NCI-H128 (cell line): ENCODE data around the gene ESYT2.
"Not testable (repeated sequence)": the region's sequence is repeated elsewhere in the genome, so short reads cannot be mapped to it uniquely, and the experiment has no call there.

Source experiments
- DNase-seq: peaks from one replicate; lab custom pipeline; 2025; ENCODE audit not compliant: unreplicated experiment; lab: John Stamatoyannopoulos, UW

The ESYT2 gene

DNA sequence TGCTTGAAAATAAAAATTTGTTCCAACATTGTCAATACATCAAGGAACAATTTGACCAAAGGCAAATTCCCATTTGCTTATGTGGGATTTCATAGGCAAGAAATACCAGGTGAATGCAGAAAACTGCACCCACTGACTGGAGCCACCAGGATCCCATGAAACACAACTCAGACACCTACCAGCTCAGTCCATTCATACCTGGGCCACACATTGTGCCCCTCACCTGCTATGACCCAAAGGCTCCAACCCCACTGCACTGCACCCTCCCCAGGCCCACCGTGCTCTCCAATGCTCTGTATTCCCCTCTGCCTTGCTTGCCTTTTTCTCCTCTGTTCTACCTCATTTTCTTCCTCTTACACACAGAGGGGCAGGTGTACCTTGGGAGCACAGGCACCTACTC is 130.0 kb downstream of the ESYT2 start:
- DNase-seq: no peak

DNA sequence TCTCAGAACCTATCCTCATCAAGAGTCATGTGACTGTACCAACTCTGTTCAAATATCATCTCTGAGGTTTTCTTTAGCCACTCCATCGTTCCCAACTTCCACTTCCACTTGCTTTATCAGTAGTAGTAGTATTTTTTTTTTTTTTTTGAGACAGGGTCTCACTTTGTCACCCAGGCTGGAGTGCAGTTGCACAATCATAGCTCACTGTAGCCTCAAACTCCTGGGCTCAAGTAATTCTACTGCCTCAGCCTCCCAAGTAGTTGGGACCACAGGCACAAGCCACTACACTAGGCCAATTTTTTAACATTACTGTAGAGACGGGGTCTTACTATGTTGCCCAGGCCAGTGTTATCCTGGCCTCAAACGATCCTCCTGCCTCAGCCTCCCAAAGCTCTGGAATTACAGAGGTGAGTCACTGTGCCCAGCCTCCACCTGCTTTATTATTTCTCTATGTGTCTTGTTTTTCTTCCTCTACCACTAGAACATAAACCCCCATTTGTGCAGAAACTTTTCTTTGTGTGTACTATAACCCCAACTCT is 130.6 kb downstream of the ESYT2 start:
- no peak for DNase-seq

DNA sequence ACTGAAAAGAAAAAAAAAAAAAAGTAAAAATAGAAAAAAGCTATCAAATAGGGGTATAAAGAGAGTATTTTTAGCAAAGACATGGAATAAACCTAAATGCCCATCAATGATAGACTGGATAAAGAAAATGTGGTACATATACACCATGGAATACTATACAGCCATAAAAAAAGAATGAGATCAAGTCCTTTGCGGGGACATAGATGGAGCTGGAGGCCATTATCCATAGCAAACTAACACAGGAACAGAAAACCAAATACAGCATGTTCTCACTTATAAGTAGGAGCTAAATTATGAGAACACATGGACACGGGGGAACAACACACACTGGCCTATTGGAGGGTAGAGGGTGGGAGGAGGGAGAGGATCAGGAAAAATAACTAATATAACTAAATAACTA is 131.7 kb downstream of the ESYT2 start:
- not testable (repeated sequence) for DNase-seq

DNA sequence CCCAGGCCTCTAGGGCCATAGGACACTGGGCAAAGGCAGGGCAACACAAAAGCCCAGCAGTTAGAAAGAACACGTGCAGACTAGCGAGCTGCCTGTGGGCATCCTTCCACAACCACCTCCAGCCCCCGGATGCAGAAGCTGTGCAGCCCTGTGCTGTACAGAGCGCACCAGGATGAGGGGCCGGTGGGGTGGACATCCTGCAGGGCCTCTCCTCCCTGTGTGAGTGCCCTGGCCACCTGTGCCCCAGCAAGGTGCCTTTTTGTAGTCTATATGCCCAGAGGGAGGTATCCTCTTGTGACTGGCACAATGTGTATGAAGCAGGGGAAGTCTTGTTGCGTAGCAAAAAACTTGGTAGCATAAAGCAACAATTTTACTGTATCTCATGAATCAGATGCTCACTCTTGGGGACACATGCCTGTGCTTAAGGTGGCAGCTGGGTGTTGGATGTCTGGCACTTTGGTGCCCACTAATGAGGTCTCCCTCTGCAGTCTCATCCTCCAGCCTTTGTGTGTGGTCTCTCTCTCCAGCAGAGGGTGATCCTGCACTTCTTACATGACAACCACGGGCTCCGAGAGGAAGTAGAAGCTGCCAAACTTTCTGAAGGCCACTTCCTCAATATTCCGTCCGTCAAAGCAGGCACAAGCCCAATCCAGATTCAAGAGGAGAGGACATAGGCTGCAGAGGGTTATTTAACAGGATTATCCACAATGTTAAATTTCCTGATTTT is 133.4 kb downstream of the ESYT2 start:
- no peak for DNase-seq

DNA sequence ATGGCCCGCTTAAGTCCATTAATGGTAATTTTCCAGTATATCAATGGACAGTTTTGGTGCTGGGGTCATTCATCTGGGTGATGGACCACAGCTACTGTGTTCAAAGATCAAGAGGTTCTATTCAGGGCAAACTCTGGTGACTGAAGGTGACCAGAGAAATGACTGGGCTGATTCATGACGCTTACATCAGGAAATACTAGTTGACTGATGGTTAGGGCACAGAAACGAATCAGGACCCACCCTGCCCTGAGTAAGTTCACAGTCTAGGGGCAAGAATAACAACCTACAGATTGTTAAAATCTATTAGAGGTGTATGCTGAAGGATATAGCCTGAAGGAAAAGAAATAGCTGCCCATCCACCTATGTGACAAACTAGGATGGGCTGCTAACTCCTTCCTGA is 134.3 kb downstream of the ESYT2 start:
- DNase-seq: no peak

DNA sequence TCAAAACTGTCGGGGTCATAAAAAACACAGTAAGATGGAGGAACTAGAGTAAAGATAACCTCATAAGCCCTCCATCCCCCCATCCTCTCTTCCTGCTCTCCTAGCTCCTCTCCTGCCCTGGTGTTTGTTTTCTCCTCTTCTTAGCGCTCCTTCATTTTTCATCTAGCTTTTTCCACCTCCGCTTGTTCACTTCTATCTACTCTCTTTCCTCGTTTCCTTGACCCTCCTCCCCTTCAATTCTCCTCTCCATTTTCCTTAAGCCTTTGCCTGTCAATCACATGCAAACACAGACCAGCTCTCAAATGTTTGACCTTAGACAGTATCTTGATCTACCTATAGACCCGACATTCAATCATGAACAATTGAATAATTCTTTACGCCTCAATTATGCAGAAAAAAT is 134.7 kb downstream of the ESYT2 start:
- DNase-seq: no peak

DNA sequence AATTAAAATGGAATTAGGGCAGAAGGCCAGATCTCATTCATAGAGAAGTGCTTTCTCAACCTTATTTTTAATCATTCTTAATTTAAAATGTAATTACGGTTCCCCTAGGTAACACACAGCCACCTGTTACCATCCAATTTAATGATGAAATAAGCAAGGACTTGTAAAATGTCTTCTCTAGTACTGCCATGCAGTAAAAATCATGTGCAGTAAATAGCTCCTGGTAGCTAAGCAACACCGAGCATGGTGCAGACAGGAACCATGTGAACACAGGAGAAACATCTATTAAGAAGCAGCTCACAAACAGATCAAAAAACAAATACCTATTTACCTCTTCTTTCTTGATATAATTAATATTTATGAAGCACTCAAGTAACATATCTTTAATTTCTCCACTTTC is 139.8 kb downstream of the ESYT2 start:
- DNase-seq: no peak

DNA sequence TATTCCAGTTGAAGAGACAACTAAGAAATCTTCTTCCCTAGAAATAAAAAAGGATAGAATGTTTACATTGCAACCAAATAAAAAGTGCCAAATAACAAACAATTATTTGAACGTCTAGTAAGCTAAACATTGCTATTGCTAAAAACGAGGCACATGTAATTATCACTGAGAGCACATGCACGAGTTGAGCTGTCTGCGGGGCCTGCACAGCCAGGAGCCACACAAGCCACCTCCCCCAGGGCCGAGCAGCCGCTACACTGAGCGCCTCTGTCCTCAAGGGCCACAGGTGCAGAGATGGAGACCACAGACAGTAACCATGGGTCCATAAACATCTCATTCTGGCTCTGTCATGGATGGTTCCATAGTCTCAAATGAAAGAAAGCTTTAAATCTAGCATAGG is 141.9 kb downstream of the ESYT2 start:
- no peak for DNase-seq

DNA sequence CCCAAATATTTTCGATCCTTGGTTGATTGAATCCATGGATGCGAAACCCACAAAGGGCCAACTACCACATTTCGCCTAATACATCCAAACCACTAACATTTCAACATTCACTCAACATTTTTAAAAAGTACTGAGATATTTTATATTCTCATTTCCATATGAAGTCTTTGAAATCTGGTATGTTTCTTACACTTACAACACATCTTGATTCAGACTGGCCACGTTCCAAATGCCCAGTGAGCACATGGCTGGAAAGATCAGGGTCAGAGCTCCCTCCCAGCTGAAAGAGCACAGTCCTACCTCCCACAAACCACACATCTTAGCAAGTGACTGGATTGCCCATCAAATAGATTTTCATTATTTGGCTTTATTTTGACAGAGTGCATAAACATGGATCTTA is 143.6 kb downstream of the ESYT2 start:
- no peak for DNase-seq

DNA sequence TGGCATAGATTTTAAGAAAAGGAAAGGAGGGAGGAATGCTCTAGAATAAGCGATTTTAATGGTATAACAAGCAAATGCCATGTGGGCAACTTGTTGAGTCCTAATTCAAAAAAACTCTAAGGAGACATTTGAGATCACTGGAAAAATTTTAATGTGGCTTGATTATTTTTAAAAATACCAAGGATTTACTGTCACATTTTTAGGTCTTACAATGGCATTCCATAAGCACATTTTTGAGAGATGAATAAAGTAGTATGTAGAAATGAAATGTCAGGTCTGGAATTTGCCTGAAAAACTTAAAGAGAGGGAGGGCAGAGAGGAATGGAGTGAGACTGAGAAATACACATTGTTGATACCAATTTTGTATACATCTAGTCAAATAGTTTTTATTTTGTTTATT is 145.0 kb downstream of the ESYT2 start:
- no peak for DNase-seq

DNA sequence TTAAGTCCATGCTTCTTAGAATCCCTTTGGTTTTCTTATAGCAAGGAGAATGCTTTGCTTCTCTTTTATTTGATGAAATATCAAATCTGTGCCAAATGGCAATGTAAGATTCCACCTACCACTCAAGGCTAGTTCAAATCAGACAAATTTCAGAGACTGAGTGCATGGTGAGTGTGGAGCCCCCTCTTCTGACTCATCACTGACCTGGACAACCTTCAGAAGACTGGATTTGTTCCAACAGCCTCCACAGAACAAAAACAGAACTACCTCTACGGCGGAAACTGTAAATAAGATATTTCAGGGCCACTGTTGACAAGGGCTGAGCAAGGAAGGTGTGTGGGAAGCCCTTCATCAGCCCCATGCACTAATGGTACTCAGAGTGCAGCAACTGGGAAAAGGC is 145.8 kb downstream of the ESYT2 start:
- no peak for DNase-seq

DNA sequence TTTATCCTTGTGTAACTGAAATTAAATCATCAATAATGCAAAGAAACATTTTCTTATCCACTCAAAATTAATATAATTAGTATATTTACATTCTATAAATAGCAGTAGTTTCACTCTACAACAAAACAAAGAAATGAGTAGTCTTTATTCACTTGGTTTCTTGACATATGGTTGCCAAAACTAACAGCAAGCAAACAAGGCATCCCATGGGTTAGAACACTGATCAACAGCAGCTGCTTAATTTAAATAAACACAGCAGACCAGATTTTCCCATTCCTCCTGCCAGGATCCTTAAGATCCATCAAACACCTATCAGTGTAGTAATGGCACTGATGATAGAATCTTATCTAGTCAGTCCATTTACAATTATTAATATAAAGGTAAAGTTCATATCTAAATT is 146.9 kb downstream of the ESYT2 start:
- no peak for DNase-seq
